Esophagus squamous epithelium (tissue), 4 donors: ENCODE data around the gene ZNF649.
A peak's percentile ranks its signal among the peaks of the same experiment; 100 is the strongest.

Experiments
- POLR2A ChIP-seq, 4 donors: fragments of 450-650 bp; IDR thresholded peaks; one replicate each; pipeline ENCODE4 v1.6.1; 2017; ENCODE audit warnings: antibody characterized with exemption in 4 of 4, mild to moderate bottlenecking in 4 of 4, moderate library complexity in 3 of 4
- TF ChIP-seq, protein P1 (sequence below), 6 experiments: fragments of 450-650 bp in 4 of 6; fragments of 200-600 bp in 2 of 6; sonication (generic) in 2 of 6; IDR thresholded peaks; one replicate each; pipeline ENCODE4 v1.5.1; 2016 to 2019; ENCODE audit warnings: antibody characterized with exemption in 6 of 6, mild to moderate bottlenecking in 4 of 6, moderate library complexity in 4 of 6

DNA sequence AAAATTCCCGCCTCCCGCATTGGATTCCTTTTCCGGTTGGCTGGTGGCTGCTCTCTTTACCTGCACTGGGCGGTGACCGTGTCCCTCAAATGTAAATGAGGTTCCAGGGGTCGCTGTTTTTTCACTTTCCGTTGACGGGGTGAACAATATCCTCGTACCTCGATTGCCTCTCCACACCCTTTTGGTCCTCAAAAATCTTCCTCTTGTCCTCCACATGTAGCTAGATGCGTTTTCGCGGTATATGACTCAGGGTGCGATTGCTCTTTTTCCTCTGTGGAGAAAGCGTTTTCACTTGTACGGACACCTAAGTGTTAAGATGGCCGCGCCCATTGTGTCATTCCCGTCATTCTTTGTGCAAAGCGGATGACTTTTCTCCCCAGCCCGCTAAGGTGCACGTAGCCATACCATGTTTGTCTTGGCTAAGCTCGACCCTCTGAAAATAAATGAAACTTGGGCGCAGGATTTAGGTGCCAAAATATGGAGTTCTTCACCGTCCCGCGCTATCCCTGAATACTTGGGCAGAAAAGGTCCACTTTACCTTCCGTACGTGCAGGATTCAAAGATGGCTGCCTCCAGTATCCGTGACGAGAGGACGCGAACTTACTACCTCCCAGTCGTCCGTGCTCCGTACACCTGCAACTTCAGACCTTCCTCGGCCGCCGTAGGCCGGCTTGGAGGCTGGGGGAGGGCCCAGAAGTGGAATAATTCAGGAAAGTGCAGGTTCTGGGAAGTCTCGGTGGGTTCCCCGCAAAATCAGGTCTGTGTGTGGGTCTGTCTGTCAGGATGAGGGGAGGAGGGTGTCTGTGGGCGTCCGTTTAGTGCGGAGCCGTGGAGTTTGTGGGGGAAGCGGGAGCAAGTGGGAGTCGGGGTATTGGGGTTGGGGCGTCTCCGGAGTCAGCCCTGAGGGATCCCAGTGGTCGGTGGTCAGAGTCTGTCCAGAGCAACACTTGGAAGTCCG, 22.2 kb upstream of the ZNF649 start, which contains the start of gene ZNF613:
- TF ChIP-seq, protein P1, sequence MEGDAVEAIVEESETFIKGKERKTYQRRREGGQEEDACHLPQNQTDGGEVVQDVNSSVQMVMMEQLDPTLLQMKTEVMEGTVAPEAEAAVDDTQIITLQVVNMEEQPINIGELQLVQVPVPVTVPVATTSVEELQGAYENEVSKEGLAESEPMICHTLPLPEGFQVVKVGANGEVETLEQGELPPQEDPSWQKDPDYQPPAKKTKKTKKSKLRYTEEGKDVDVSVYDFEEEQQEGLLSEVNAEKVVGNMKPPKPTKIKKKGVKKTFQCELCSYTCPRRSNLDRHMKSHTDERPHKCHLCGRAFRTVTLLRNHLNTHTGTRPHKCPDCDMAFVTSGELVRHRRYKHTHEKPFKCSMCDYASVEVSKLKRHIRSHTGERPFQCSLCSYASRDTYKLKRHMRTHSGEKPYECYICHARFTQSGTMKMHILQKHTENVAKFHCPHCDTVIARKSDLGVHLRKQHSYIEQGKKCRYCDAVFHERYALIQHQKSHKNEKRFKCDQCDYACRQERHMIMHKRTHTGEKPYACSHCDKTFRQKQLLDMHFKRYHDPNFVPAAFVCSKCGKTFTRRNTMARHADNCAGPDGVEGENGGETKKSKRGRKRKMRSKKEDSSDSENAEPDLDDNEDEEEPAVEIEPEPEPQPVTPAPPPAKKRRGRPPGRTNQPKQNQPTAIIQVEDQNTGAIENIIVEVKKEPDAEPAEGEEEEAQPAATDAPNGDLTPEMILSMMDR (IDR thresholded peaks at IDR 0.05): peak in 2 of 6 experiments; percentile 12 to 26
- TF ChIP-seq POLR2A (IDR thresholded peaks at IDR 0.05): no peak
